Measurements from ENCODE around the gene SVOP. TPM values are rescaled to one million over a fixed set of nuclear protein-coding genes. Genes with fewer than 3 reads are reported as not detected.

SVOP gene
- total RNA-seq, 1 donor from 2014 or later: 0.03 TPM

Other genes with a start within 250 kb of the SVOP start
- 60.1 TPM for gene SSH1, start 163.5 kb downstream of the SVOP start, total RNA-seq
- gene DAO, start 141.0 kb downstream of the SVOP start, total RNA-seq: not detected
- gene USP30, start 31.5 kb upstream of the SVOP start, total RNA-seq: 20.4 TPM
- gene ALKBH2, start 72.4 kb upstream of the SVOP start, total RNA-seq: 8.3 TPM
- gene UNG, start 76.5 kb upstream of the SVOP start, total RNA-seq: 30.8 TPM
- 56.9 TPM for gene ACACB, start 95.5 kb upstream of the SVOP start, total RNA-seq